Measurements from ENCODE around the gene PARD3. TPM values are rescaled to one million over a fixed set of nuclear protein-coding genes. Genes with fewer than 3 reads are reported as not detected.

The PARD3 gene
- polyA plus RNA-seq, 3 donors = 0.51 TPM; not detected in 2

- Mint-ChIP-seq H3K27me3 (ENCODE audit: low read depth in 3 of 3) (peaks cover 2 to 5% (median 2%) of the 10 kb centered on the region in 3 donors), H3K36me3 (no peaks in the 10 kb centered on the region), H3K4me1 (no peaks in the 10 kb centered on the region), H3K27ac (no peak overlapping the region), H3K4me3 (no peak overlapping the region), H3K9me3 (peaks cover 0 to 2% (median 0%) of the 10 kb centered on the region in 7 donors)
- WGBS (ENCODE audit: insufficient coverage) = no CpG with 5 or more reads among the region's 3 CpGs
- DNase-seq = no peak
- Histone ChIP-seq H3K27me3 (ENCODE audit: control insufficient read depth in 2 of 2, insufficient read depth in 2 of 2, low read length in 2 of 2) (no peaks in the 10 kb centered on the region), H2AFZ (ENCODE audit: insufficient read depth, low read depth, low read length, poor library complexity, severe bottlenecking) (no peak overlapping the region), H3K4me2 (replicated peaks; ENCODE audit: extremely low read depth, low read length, poor library complexity, severe bottlenecking) (no peak overlapping the region), H3K9ac (ENCODE audit: insufficient read depth, low read length, poor library complexity, severe bottlenecking) (no peak overlapping the region), H3K79me2 (ENCODE audit: insufficient read depth, low read length) (no peaks in the 10 kb centered on the region), H3K36me3 (replicated peaks in 1 of 2; ENCODE audit: control insufficient read depth in 1 of 2, insufficient read depth in 2 of 2, low read length in 2 of 2) (no peaks in the 10 kb centered on the region), H3K4me3 (replicated peaks in 1 of 3; ENCODE audit: low read depth in 2 of 3, low read length in 3 of 3) (no peak overlapping the region), H3K27ac (ENCODE audit: low read depth in 1 of 2, low read length in 2 of 2) (no peak overlapping the region), H3K4me1 (ENCODE audit: control insufficient read depth in 1 of 2, insufficient read depth in 2 of 2, low read length in 2 of 2) (no peaks in the 10 kb centered on the region), H3K9me3 (replicated peaks in 1 of 2; ENCODE audit: control insufficient read depth in 1 of 2, insufficient read depth in 1 of 2, low read length in 2 of 2) (no peaks in the 10 kb centered on the region), H4K20me1 (ENCODE audit: insufficient read depth, low read length) (no peaks in the 10 kb centered on the region)
- intact Hi-C loops (cut with micrococcal nuclease) = no loop called here
- TF ChIP-seq, protein P1, sequence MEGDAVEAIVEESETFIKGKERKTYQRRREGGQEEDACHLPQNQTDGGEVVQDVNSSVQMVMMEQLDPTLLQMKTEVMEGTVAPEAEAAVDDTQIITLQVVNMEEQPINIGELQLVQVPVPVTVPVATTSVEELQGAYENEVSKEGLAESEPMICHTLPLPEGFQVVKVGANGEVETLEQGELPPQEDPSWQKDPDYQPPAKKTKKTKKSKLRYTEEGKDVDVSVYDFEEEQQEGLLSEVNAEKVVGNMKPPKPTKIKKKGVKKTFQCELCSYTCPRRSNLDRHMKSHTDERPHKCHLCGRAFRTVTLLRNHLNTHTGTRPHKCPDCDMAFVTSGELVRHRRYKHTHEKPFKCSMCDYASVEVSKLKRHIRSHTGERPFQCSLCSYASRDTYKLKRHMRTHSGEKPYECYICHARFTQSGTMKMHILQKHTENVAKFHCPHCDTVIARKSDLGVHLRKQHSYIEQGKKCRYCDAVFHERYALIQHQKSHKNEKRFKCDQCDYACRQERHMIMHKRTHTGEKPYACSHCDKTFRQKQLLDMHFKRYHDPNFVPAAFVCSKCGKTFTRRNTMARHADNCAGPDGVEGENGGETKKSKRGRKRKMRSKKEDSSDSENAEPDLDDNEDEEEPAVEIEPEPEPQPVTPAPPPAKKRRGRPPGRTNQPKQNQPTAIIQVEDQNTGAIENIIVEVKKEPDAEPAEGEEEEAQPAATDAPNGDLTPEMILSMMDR (IDR thresholded peaks at IDR 0.05) = no peak
Measured at GRCh38 chr10:34850558-34850957, 35.5 kb upstream of the PARD3 start.

- peaks cover 0 to 2% (median 0%) of the 10 kb centered on the region in 7 donors for H3K9me3 Mint-ChIP-seq
- Histone ChIP-seq H3K27me3 (ENCODE audit: control insufficient read depth in 2 of 2, insufficient read depth in 2 of 2, low read length in 2 of 2) (no peaks in the 10 kb centered on the region), H3K36me3 (replicated peaks in 1 of 2; ENCODE audit: control insufficient read depth in 1 of 2, insufficient read depth in 2 of 2, low read length in 2 of 2) (no peaks in the 10 kb centered on the region), H3K9me3 (replicated peaks in 1 of 2; ENCODE audit: control insufficient read depth in 1 of 2, insufficient read depth in 1 of 2, low read length in 2 of 2) (no peaks in the 10 kb centered on the region), H3K4me1 (ENCODE audit: control insufficient read depth in 1 of 2, insufficient read depth in 2 of 2, low read length in 2 of 2) (no peaks in the 10 kb centered on the region), H2AFZ (ENCODE audit: insufficient read depth, low read depth, low read length, poor library complexity, severe bottlenecking) (no peak overlapping the region), H4K20me1 (ENCODE audit: insufficient read depth, low read length) (no peaks in the 10 kb centered on the region), H3K79me2 (ENCODE audit: insufficient read depth, low read length) (no peaks in the 10 kb centered on the region), H3K9ac (ENCODE audit: insufficient read depth, low read length, poor library complexity, severe bottlenecking) (no peak overlapping the region), H3K27ac (ENCODE audit: low read depth in 1 of 2, low read length in 2 of 2) (no peak overlapping the region), H3K4me3 (replicated peaks in 1 of 3; ENCODE audit: low read depth in 2 of 3, low read length in 3 of 3) (no peak overlapping the region), H3K4me2 (replicated peaks; ENCODE audit: extremely low read depth, low read length, poor library complexity, severe bottlenecking) (no peak overlapping the region)
- H3K27ac Mint-ChIP-seq = no peak overlapping the region
- H3K4me3 Mint-ChIP-seq = peak overlapping the region in 1 of 2 donors; percentile 16
- DNase-seq = no peak
- 100% methylated on average over 1 of the region's 1 CpG for WGBS (ENCODE audit: insufficient coverage)
- H3K4me1 Mint-ChIP-seq = no peaks in the 10 kb centered on the region
- TF ChIP-seq, protein P1 (IDR thresholded peaks at IDR 0.05) = no peak
- intact Hi-C loops (cut with micrococcal nuclease) = no loop called here
- H3K27me3 Mint-ChIP-seq (ENCODE audit: low read depth in 3 of 3) = peaks cover 2 to 5% (median 2%) of the 10 kb centered on the region in 3 donors
- H3K36me3 Mint-ChIP-seq = no peaks in the 10 kb centered on the region
Measured at GRCh38 chr10:34850036-34850435, 34.9 kb upstream of the PARD3 start.

Measured in CD14-positive monocyte (primary cell).